HCT116 (cell line): Measurements from ENCODE around the gene HLA-DPB1. TPM values are rescaled to one million over a fixed set of nuclear protein-coding genes. Genes with fewer than 3 reads are reported as not detected.

Experiments used
- ATAC-seq: fragments of 200-7000 bp; cut with Tn5 transposase; 2 replicates; pipeline ENCODE4 v1.9.1; 2020; ENCODE audit warnings: mild to moderate bottlenecking, moderate library complexity
- BruUV-seq: library from RNA; stranded (reverse); fragments of 400-500 nt; replicated peaks from 2 replicates; lab custom pipeline; 2021; lab: Mats Ljungman, UMichigan
- CTCF ChIA-PET: fragments of 300-600 bp; sonication (Branson Sonifier 250); formaldehyde crosslinking; loops from one replicate; lab custom pipeline; 2021; ENCODE audit warnings: antibody characterized with exemption; lab: Charles Lee
- POLR2A ChIA-PET: fragments of 300-600, 350-600 bp; sonication (Branson Sonifier 250); formaldehyde crosslinking; loops from one replicate; lab custom pipeline; 2021; ENCODE audit warnings: antibody characterized with exemption; lab: Charles Lee
- RAD21 ChIA-PET, 2 experiments: fragments of 300-600 bp; sonication (Branson Sonifier 250); formaldehyde crosslinking; loops; one replicate each; lab custom pipeline; 2023; ENCODE audit warnings: low total read pairs in 2 of 2; ENCODE audit not compliant: uncharacterized antibody in 2 of 2, unreplicated experiment in 2 of 2, low non-redundant PET in 1 of 2; lab: Charles Lee
- DNase-seq: peaks from one replicate; pipeline ENCODE4 v3.0.0-alpha.2; 2010; ENCODE audit warnings: low read depth, low spot score
- H2AFZ ChIP-seq: fragments of 200-600 bp; shearing (Covaris generic), sonication (generic); 2 replicates; pipeline ENCODE4 v1.6.1; 2017; ENCODE audit warnings: low read depth, mixed run types, mixed read lengths, antibody characterized with exemption, low read length; ENCODE audit not compliant: poor library complexity, severe bottlenecking
- H3K27ac ChIP-seq: 2 replicates; pipeline ENCODE4 v1.5.1; 2012; ENCODE audit warnings: low read depth, low read length
- H3K27me3 ChIP-seq: fragments of 200-600 bp; sonication (generic); 2 replicates; pipeline ENCODE4 v1.6.1; 2016; ENCODE audit warnings: mixed run types, low read length, mixed read lengths; ENCODE audit not compliant: insufficient read depth
- H3K36me3 ChIP-seq, 2 experiments: fragments of 200-500 bp in 1 of 2; fragments of 200-600 bp in 1 of 2; sonication (Bioruptor generic) in 1 of 2; sonication (generic) in 1 of 2; 2 replicates each; pipeline versions ENCODE4 v1.5.1 to v1.6.1; 2014 to 2016; ENCODE audit warnings: low read length in 2 of 2, inconsistent platforms in 1 of 2, mixed read lengths in 1 of 2, mixed run types in 1 of 2; ENCODE audit not compliant: insufficient read depth in 2 of 2, control insufficient read depth in 1 of 2
- H3K4me1 ChIP-seq, 2 experiments: fragments of 200-600 bp in 1 of 2; sonication (generic) in 1 of 2; 2 replicates each; pipeline versions ENCODE4 v1.5.1 to v1.6.1; 2012 to 2017; ENCODE audit warnings: low read length in 2 of 2, inconsistent platforms in 1 of 2, mild to moderate bottlenecking in 1 of 2, mixed read lengths in 1 of 2, mixed run types in 1 of 2, moderate library complexity in 1 of 2; ENCODE audit not compliant: insufficient read depth in 2 of 2, control insufficient read depth in 1 of 2
- H3K4me2 ChIP-seq: fragments of 200-600 bp; sonication (generic); 2 replicates; pipeline ENCODE4 v1.6.1; 2017; ENCODE audit warnings: mixed run types, low read length, mixed read lengths
- H3K4me3 ChIP-seq, 2 experiments: fragments of 200-600 bp in 1 of 2; sonication (generic) in 1 of 2; replicated peaks in 1 of 2; 2 replicates each; pipeline ENCODE4 v1.5.1; 2011 to 2016; ENCODE audit warnings: low read length in 2 of 2, control low read depth in 1 of 2, low read depth in 1 of 2, mild to moderate bottlenecking in 1 of 2, mixed read lengths in 1 of 2, mixed run types in 1 of 2
- H3K79me2 ChIP-seq: fragments of 200-600 bp; sonication (generic); 2 replicates; pipeline ENCODE4 v1.6.1; 2017; ENCODE audit warnings: mild to moderate bottlenecking, mixed run types, low read length, moderate library complexity, mixed read lengths; ENCODE audit not compliant: insufficient read depth
- H3K9ac ChIP-seq: fragments of 200-600 bp; sonication (generic); 2 replicates; pipeline ENCODE4 v1.6.1; 2016; ENCODE audit warnings: low read length, mixed read lengths
- H3K9me2 ChIP-seq: fragments of 200-600 bp; sonication (generic), shearing (Covaris generic); 2 replicates; pipeline ENCODE4 v1.6.1; 2017; ENCODE audit warnings: mixed run types, mild to moderate bottlenecking, moderate library complexity; ENCODE audit not compliant: insufficient read depth
- H3K9me3 ChIP-seq, 2 experiments: fragments of 200-500 bp in 1 of 2; fragments of 200-600 bp in 1 of 2; sonication (Bioruptor generic) in 1 of 2; sonication (generic) in 1 of 2; 2 replicates each; pipeline ENCODE4 v1.6.1; 2014 to 2017; ENCODE audit warnings: low read length in 2 of 2, mixed read lengths in 2 of 2, inconsistent platforms in 1 of 2, low read depth in 1 of 2, mild to moderate bottlenecking in 1 of 2, mixed run types in 1 of 2, moderate library complexity in 1 of 2; ENCODE audit not compliant: control insufficient read depth in 1 of 2, insufficient read depth in 1 of 2
- H4K20me1 ChIP-seq: fragments of 200-600 bp; sonication (generic), shearing (Covaris generic); 2 replicates; pipeline ENCODE4 v1.6.1; 2017; ENCODE audit warnings: mixed run types, mild to moderate bottlenecking, moderate library complexity; ENCODE audit not compliant: insufficient read depth
- ATF3 ChIP-seq: IDR thresholded peaks from 2 replicates; pipeline ENCODE4 v1.6.1; 2012
- CBX3 ChIP-seq: IDR thresholded peaks from 2 replicates; pipeline ENCODE4 v1.6.1; 2012; ENCODE audit warnings: low read depth
- CTCF ChIP-seq, 3 experiments: fragments of 200-600 bp in 1 of 3; sonication (generic) in 1 of 3; IDR thresholded peaks in 2 of 3; conservative IDR thresholded peaks in 1 of 3; 2 replicates each; pipeline ENCODE4 v1.5.1; 2012 to 2017; ENCODE audit warnings: low read depth in 2 of 3, low read length in 2 of 3, antibody characterized with exemption in 1 of 3, borderline replicate concordance in 1 of 3, control low read depth in 1 of 3, mild to moderate bottlenecking in 1 of 3, mixed read lengths in 1 of 3, mixed run types in 1 of 3, moderate library complexity in 1 of 3; ENCODE audit not compliant: insufficient read depth in 1 of 3
- EZH2 ChIP-seq: fragments of 200-600 bp; sonication (generic); IDR thresholded peaks from 2 replicates; pipeline ENCODE4 v1.6.1; 2017; ENCODE audit warnings: antibody characterized with exemption, mixed run types
- FOSL1 ChIP-seq: IDR thresholded peaks from 2 replicates; pipeline ENCODE4 v1.6.1; 2012; ENCODE audit warnings: low read depth
- RAD21 ChIP-seq: IDR thresholded peaks from 2 replicates; pipeline ENCODE4 v1.6.1; 2012; ENCODE audit warnings: low read depth, mild to moderate bottlenecking
- SIN3A ChIP-seq: IDR thresholded peaks from 2 replicates; pipeline ENCODE4 v1.6.1; 2012; ENCODE audit warnings: low read depth
- TCF7L2 ChIP-seq: IDR thresholded peaks from 2 replicates; pipeline ENCODE4 v1.7.0; 2011; ENCODE audit warnings: borderline replicate concordance, inconsistent platforms; ENCODE audit not compliant: insufficient read depth, insufficient read length; ENCODE audit errors: extremely low read depth
- ZBTB33 ChIP-seq: IDR thresholded peaks from 2 replicates; pipeline ENCODE4 v1.6.1; 2011; ENCODE audit warnings: mild to moderate bottlenecking, low read length, moderate library complexity; ENCODE audit not compliant: insufficient replicate concordance; ENCODE audit errors: extremely low read depth
- ZFX ChIP-seq: fragments of 450-650 bp; IDR thresholded peaks from 2 replicates; pipeline ENCODE4 v1.6.1; 2017
- ZNF274 ChIP-seq: fragments of 200-500 bp; sonication (Bioruptor generic); IDR thresholded peaks from 2 replicates; pipeline ENCODE4 v1.6.1; 2014; ENCODE audit warnings: mild to moderate bottlenecking, low read depth, low read length, inconsistent platforms
- intact Hi-C: fragments of 100-400 bp; cut with micrococcal nuclease; formaldehyde crosslinking; loops from 2 replicates; pipeline ENCODE4 v1.10.0; 2022
- total RNA-seq: library from RNA; stranded (reverse); gene quantifications from one replicate; pipeline ENCODE4 v1.2.1, GENCODE V29; 2021; ENCODE audit not compliant: unreplicated experiment

HLA-DPB1 gene
- total RNA-seq, 1 experiment from 2014 or later, result 1.5 TPM

GRCh38 chr6:33118525-33119123 lies 42.8 kb downstream of the HLA-DPB1 start:
- Histone ChIP-seq H3K36me3 (no peaks in the 10 kb centered on the region), H3K79me2 (no peaks in the 10 kb centered on the region), H3K9ac (no peak overlapping the region), H3K4me1 (peaks cover 0 to 4% of the 10 kb centered on the region in 2 experiments; a peak in 1 of 4 replicates), H3K4me2 (no peak overlapping the region), H3K27me3 (peaks cover 14% of the 10 kb centered on the region; the same call in 1 of the 2 replicates), H3K9me2 (no peaks in the 10 kb centered on the region), H4K20me1 (no peaks in the 10 kb centered on the region), H3K9me3 (no peaks in the 10 kb centered on the region), H2AFZ (peak overlapping the region; percentile 47), H3K4me3 (no peak overlapping the region), H3K27ac (no peak overlapping the region)
- ChIA-PET POLR2A (no interaction called here), RAD21 (no interaction called here), CTCF (interaction anchor here (0.8 kb wide), 1 partner anchor 131 kb away, joined by 5 read pairs; no protein-coding TSS in a partner anchor)
- peak; percentile 46 for DNase-seq
- no TSS peak for BruUV-seq
- intact Hi-C loops, result loop anchor here (1.0 kb wide), 1 partner anchor 131 kb away; no protein-coding TSS in a partner anchor
- TF ChIP-seq ZNF274 (no peak), CTCF (IDR thresholded peaks at IDR 0.05 in 2 of 3, conservative IDR thresholded peaks at IDR 0.05 in 1 of 3; ENCODE audit: borderline replicate concordance in 1 of 3, insufficient read depth in 1 of 3, low read depth in 2 of 3, low read length in 2 of 3) (peak; percentile 60 to 84 (median 74)), RAD21 (peak; percentile 70)
- peak; percentile 70 for ATAC-seq

- Histone ChIP-seq H3K4me1 (peaks cover 0 to 8% of the 10 kb centered on the region in 2 experiments; a peak in 1 of 4 replicates), H4K20me1 (no peaks in the 10 kb centered on the region), H3K79me2 (no peaks in the 10 kb centered on the region), H2AFZ (no peak overlapping the region), H3K9me3 (no peaks in the 10 kb centered on the region), H3K4me3 (no peak overlapping the region), H3K27me3 (peaks cover 4% of the 10 kb centered on the region; the same call in 1 of the 2 replicates), H3K4me2 (no peak overlapping the region), H3K9ac (no peak overlapping the region), H3K9me2 (no peaks in the 10 kb centered on the region), H3K27ac (no peak overlapping the region), H3K36me3 (no peaks in the 10 kb centered on the region)
- intact Hi-C loops, result no loop called here
- ATAC-seq, result no peak
- RAD21 ChIA-PET, result no interaction called here
- no TSS peak for BruUV-seq
- no peak for DNase-seq
- POLR2A ChIA-PET, result no interaction called here
- CTCF ChIA-PET, result interaction anchor here (1.0 to 2.1 kb wide), 5 partner anchors 8 to 128 kb away, joined by 4 to 12 read pairs (median 4); no protein-coding TSS in a partner anchor
- no peak for TF ChIP-seq CTCF (IDR thresholded peaks at IDR 0.05 in 2 of 3, conservative IDR thresholded peaks at IDR 0.05 in 1 of 3; ENCODE audit: borderline replicate concordance in 1 of 3, insufficient read depth in 1 of 3, low read depth in 2 of 3, low read length in 2 of 3)
- TF ChIP-seq TCF7L2, result no peak
- no peak for TF ChIP-seq RAD21
- TF ChIP-seq CBX3, result no peak
- TF ChIP-seq ZFX, result no peak
- no peak for TF ChIP-seq SIN3A
- no peak for TF ChIP-seq ATF3
- TF ChIP-seq FOSL1, result no peak
- no peak for TF ChIP-seq EZH2
- TF ChIP-seq ZBTB33, result no peak
Measured at GRCh38 chr6:33120001-33120400, 44.2 kb downstream of the HLA-DPB1 start.
